PC-9 (cell line): Measurements from ENCODE around the gene MCAT.

Experiments used
- EZH2 ChIP-seq: fragments of 200-600 bp; sonication (generic); IDR thresholded peaks from 2 replicates; pipeline ENCODE4 v1.8.0; 2017; ENCODE audit warnings: antibody characterized with exemption, low read depth
- TF ChIP-seq, protein P1 (sequence below): fragments of 200-600 bp; sonication (generic); conservative IDR thresholded peaks from 2 replicates; pipeline ENCODE4 v1.6.1; 2017; ENCODE audit warnings: mixed run types, antibody characterized with exemption, mild to moderate bottlenecking, moderate library complexity

DNA sequence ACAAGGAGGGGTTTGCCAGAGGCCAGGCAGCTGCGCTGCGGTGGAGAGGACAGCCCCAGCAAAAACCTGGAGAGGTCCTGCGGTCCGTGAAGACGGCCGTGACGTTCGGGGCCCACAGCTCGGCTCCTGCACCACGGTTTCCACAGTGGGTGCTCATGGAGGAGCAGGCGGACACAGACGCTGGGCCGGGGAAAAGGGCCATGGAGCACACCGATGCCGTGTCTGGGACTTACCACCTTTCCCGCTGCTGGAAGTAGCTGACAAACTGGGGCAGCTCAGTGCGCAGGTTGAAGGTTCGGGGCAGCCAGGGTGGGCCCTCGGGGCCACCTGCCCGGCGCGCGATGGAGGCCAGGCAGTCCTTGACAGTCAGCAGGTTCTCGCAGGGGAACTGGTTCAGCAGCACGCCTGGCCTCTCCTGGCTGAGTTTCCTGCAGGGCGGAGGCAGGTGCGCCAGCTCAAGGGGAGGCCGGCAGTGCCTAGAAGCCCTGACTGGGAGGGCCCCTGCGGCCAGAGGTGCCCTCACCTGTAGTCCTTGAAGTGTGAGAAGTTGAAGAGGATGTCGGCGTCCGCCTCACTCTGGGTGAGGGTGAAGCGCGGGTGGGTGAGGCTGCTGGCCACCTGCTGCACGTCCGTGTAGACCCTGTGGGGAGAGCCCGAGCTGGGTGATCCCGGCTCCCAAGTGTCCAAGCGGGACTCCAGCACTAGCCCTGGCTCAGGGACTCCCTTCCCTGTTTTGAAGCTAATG, 30.9 kb upstream of the MCAT start:
- TF ChIP-seq, protein P1, sequence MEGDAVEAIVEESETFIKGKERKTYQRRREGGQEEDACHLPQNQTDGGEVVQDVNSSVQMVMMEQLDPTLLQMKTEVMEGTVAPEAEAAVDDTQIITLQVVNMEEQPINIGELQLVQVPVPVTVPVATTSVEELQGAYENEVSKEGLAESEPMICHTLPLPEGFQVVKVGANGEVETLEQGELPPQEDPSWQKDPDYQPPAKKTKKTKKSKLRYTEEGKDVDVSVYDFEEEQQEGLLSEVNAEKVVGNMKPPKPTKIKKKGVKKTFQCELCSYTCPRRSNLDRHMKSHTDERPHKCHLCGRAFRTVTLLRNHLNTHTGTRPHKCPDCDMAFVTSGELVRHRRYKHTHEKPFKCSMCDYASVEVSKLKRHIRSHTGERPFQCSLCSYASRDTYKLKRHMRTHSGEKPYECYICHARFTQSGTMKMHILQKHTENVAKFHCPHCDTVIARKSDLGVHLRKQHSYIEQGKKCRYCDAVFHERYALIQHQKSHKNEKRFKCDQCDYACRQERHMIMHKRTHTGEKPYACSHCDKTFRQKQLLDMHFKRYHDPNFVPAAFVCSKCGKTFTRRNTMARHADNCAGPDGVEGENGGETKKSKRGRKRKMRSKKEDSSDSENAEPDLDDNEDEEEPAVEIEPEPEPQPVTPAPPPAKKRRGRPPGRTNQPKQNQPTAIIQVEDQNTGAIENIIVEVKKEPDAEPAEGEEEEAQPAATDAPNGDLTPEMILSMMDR = no peak
- TF ChIP-seq EZH2 = no peak
